GM10266 (cell line): ENCODE results near the gene LAD1.

ENCODE experiments used
- DNase-seq: peaks from one replicate; pipeline ENCODE4 v3.0.0; 2012; ENCODE audit errors: extremely low spot score
- TF ChIP-seq, protein P1 (sequence below): IDR thresholded peaks from 2 replicates; pipeline ENCODE4 v1.5.1; 2012; ENCODE audit warnings: mild to moderate bottlenecking, low read depth; ENCODE audit not compliant: control insufficient read depth, insufficient read depth; ENCODE audit errors: missing control alignments

Gene LAD1

GRCh38 chr1:201332021-201332420 lies 67.1 kb downstream of the LAD1 start:
- DNase-seq = no peak
- TF ChIP-seq, protein P1, sequence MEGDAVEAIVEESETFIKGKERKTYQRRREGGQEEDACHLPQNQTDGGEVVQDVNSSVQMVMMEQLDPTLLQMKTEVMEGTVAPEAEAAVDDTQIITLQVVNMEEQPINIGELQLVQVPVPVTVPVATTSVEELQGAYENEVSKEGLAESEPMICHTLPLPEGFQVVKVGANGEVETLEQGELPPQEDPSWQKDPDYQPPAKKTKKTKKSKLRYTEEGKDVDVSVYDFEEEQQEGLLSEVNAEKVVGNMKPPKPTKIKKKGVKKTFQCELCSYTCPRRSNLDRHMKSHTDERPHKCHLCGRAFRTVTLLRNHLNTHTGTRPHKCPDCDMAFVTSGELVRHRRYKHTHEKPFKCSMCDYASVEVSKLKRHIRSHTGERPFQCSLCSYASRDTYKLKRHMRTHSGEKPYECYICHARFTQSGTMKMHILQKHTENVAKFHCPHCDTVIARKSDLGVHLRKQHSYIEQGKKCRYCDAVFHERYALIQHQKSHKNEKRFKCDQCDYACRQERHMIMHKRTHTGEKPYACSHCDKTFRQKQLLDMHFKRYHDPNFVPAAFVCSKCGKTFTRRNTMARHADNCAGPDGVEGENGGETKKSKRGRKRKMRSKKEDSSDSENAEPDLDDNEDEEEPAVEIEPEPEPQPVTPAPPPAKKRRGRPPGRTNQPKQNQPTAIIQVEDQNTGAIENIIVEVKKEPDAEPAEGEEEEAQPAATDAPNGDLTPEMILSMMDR = no peak

GRCh38 chr1:201331166-201331565 lies 68.0 kb downstream of the LAD1 start:
- TF ChIP-seq, protein P1 = no peak

More at GRCh38 chr1:201331166-201331565, 68.0 kb downstream of the LAD1 start:
- DNase-seq = no peak
